ENCODE results near the gene HSPB2.

Gene HSPB2

GRCh38 chr11:111938687-111939160 lies 26.2 kb downstream of the HSPB2 start:
- DNase-seq (ENCODE audit: low read depth in 2 of 2): no peak

- no peak for DNase-seq (ENCODE audit: low read depth in 2 of 2)
Observed at GRCh38 chr11:111939836-111940604, 27.5 kb downstream of the HSPB2 start.

GRCh38 chr11:111941963-111942362 lies 29.4 kb downstream of the HSPB2 start:
- no peak for DNase-seq (ENCODE audit: low read depth in 2 of 2)

- no peak for DNase-seq (ENCODE audit: low read depth in 2 of 2)
Observed at GRCh38 chr11:111942829-111943228, 30.3 kb downstream of the HSPB2 start.

GRCh38 chr11:111944139-111944538 lies 31.6 kb downstream of the HSPB2 start:
- no peak for DNase-seq (ENCODE audit: low read depth in 2 of 2)

GRCh38 chr11:111944651-111945051 lies 32.1 kb downstream of the HSPB2 start:
- no peak for DNase-seq (ENCODE audit: low read depth in 2 of 2)

- DNase-seq (ENCODE audit: low read depth in 2 of 2): no peak
Observed at GRCh38 chr11:111945198-111945597, 32.7 kb downstream of the HSPB2 start.

GRCh38 chr11:111946499-111946898 lies 34.0 kb downstream of the HSPB2 start:
- DNase-seq (ENCODE audit: low read depth in 2 of 2): no peak

- DNase-seq (ENCODE audit: low read depth in 2 of 2): no peak
Observed at GRCh38 chr11:111947143-111947542, 34.6 kb downstream of the HSPB2 start.

GRCh38 chr11:111949519-111950426 lies 37.2 kb downstream of the HSPB2 start:
- DNase-seq (ENCODE audit: low read depth in 2 of 2): no peak

- DNase-seq (ENCODE audit: low read depth in 2 of 2): no peak
Observed at GRCh38 chr11:111951565-111951964, 39.0 kb downstream of the HSPB2 start.

GRCh38 chr11:111954154-111954553 lies 41.6 kb downstream of the HSPB2 start:
- DNase-seq (ENCODE audit: low read depth in 2 of 2): no peak

GRCh38 chr11:111957663-111958444 lies 45.3 kb downstream of the HSPB2 start:
- DNase-seq (ENCODE audit: low read depth in 2 of 2): no peak

GRCh38 chr11:111960916-111961315 lies 48.4 kb downstream of the HSPB2 start:
- DNase-seq (ENCODE audit: low read depth in 2 of 2): no peak

- DNase-seq (ENCODE audit: low read depth in 2 of 2): no peak
Observed at GRCh38 chr11:111961389-111962300, 49.1 kb downstream of the HSPB2 start.

Data from stimulated activated CD8-positive, alpha-beta memory T cell treated with anti-CD3 and anti-CD28 coated beads, Interleukin-7, amount 100 ng/mL, for 1 hour (primary cell).